ENCODE data around the gene METTL25.

Gene METTL25

DNA sequence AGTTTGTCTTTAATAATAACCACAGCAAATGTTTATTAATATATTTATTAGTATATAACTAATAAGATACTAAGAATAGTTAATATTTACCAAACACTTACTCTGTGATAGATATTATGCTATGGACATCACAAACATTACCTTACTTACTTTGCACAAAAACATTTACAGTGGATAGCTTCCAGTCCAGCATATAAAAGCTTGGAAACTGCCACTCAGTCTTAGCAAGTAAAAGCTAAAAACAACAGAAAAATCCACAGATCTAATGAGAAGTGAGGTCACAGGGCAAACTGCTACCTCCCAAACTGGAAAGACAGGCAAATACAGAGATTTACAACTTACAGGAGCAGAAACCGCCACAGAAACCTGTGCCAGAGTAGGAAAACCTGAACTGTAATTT is 99.8 kb downstream of the METTL25 start:
- FAIRE-seq: no peak

DNA sequence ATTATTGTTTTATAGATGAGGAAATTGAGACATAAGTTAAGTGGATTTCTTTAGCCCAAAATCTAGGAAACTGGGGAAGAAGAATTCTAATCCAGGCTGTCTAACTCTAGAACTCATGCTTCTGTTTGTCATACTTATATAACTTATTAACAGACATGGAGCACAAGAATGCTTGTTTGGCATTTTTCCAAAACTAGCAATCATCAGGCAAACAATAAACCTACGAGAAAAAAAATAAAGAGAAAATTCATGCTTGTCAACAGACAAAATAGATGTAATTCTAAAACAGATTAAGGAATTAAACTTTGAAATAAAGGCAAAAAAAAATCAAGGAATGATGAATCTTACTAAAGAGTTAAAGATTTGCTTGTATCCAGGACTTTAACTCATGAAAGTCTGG is 103.1 kb downstream of the METTL25 start:
- no peak for DNase-seq (ENCODE audit: extremely low spot score, insufficient read length, low read depth)
- FAIRE-seq: no peak

More for the DNA sequence above, 99.8 kb downstream of the METTL25 start:
- DNase-seq (ENCODE audit: extremely low spot score, insufficient read length, low read depth): no peak

DNA sequence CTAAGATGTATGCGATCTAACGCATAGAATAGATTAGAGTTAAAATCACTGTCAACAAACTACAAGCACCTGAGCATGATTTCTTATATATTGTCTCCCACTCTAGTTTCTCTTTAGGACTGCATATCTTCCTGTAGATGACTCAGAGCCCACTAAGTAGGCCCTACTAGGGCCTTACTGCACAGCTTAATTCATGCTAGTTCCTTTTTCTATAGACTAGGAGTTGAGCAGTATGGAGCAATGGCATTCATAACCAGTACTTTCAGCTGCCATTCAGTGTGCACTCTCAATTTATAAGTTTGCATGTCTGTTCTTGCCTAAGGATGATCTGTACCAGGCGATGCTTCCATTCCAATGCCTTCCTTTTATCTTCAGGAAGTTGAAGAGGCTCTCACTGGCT is 103.5 kb downstream of the METTL25 start:
- no peak for FAIRE-seq
- no peak for DNase-seq (ENCODE audit: extremely low spot score, insufficient read length, low read depth)

DNA sequence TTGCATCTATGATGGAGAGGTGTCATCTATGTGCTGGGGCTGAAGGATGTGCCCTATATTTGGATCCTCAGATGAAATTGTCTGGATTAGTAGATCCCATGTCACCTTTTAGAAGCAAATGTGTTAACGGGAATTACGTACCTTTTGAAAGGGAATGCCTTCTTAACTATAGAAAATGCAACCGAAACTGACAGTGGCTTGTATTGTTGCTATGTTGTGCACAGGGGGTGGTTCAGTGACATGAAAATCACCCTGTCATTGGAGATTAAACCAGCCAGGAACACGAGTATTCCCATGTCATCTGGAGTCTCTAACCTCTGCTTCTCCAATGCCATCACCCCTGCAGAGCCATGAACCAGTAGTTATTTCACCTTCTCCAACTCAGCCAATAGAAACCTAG is 110.2 kb downstream of the METTL25 start:
- DNase-seq (ENCODE audit: extremely low spot score, insufficient read length, low read depth) (no peak), FAIRE-seq (no peak)

DNA sequence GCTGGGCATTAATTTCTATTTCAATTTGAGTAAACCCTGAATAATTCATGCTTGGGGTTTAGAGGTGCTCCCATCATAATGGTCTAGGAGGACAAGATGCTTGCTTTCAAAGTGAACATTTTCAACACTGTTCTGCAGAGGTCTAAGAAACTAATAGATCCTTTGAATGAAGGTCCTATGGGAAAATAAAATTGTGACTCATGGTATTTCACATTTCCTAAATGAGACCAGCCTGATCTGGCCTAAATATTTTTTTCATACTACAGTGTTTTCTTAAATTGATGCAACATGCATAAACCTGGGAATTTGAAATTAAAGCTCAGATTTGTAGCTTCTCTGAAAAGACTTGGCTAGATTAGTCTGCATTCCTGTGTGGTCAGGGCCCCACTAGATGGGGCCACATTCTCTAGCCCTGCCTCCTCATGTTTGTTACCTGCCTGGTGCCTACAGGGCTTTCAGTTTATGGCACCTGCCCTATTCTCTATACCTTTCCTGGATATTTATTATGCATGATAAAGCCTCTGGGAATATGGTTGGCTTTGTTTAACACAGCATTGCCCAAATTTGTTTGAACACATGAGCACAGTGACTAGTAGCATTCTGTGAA is 112.7 kb downstream of the METTL25 start:
- FAIRE-seq (no peak), DNase-seq (ENCODE audit: extremely low spot score, insufficient read length, low read depth) (no peak)

DNA sequence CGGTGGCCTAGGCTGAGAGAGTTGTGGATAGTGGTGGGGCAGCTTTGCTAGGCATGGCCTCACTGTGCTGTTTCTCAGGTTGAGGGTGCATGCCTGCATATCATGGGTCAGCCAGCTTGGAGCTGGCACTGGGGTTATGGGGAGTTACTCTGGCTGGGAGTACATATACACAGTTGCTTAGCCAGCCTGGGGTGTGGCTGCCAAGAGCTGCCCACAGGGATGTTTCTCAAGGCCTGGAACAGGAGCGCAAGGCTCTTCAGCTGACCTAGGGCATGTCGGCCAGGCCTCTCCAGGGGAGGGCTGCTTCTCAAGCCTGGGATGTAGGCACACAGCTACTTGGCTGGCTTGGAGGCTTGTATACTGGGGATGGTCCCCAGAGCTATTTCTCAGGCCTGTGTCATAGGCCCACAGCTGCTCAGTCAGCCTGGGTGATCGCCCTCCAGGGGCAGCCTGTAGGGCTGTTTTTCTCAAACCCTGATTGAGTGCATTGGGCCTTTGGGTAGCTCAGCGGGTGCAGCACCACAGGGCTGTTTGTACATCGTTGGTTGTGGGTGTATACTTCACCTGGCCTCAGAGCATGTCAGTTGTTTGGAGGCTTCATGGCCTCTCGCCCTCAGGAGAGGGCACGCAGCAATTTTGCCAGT is 114.9 kb downstream of the METTL25 start:
- no peak for FAIRE-seq
- DNase-seq (ENCODE audit: extremely low spot score, insufficient read length, low read depth): no peak

DNA sequence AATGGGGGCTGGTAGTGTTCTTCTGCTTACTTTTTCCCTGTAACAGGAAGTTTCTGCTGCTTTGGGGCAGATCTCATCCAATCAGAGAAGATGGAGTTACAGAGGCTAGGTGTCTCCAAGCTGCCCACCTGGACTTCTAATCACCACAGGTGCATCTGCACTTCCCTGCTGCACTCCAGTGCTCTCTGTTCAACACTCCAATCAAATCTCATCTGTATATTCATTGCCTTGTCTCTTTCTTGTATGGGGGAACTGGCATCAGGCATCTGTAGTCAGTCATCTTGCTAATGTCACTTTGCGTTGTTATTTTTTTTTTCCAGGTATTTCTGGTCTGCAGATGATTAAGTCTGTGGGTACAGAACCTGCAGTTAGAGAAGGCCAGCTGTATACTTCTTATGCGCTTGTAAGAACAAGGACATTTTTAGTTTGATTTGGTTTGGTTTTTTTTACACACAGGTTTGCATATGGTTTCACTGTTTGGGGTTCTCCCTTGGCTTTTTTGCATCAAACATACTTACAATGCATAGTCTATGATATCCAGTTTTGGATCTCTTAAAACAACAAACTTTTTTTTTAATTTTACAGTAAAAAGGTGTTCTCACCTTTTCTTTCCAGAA is 116.0 kb downstream of the METTL25 start:
- DNase-seq (ENCODE audit: extremely low spot score, insufficient read length, low read depth) (no peak), FAIRE-seq (no peak)

DNA sequence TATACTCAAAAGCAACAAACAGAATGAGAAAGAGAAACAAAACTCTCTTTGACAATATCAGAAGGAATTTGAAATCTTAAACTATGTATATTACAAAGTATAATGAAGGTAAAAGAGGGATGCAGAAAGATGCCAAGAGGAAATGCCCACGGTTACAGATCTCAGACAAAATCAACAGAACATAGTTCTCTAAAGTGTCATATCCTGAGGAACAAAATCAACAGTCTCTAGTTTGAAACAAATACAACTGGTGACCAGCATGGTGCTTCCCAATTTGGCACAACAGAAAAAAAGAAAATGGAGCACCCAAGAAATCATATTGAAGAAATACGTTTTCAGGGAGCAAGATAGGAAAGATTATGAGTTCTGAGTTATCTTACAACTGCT is 116.5 kb downstream of the METTL25 start:
- no peak for DNase-seq (ENCODE audit: extremely low spot score, insufficient read length, low read depth)
- FAIRE-seq: no peak

DNA sequence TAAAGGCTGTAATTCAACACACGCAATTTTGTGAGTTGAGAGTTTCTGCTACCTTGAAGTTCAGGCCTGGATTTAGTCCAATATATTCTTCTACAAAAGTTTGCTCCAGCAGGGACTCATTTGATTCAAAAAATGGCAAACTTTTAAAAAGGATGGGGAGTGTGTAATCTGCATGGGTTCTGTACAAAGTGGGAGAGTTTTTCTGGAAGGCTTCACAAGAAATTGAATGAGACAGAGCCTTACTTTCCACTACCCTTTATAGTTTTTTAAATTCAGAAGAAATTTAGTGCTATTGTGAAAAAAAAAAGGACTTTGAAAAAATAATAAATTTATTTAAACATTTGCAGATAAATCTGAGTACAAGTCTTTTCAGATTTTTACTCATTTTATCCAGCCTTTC is 116.9 kb downstream of the METTL25 start:
- FAIRE-seq (peak; percentile 35), DNase-seq (ENCODE audit: extremely low spot score, insufficient read length, low read depth) (no peak)

DNA sequence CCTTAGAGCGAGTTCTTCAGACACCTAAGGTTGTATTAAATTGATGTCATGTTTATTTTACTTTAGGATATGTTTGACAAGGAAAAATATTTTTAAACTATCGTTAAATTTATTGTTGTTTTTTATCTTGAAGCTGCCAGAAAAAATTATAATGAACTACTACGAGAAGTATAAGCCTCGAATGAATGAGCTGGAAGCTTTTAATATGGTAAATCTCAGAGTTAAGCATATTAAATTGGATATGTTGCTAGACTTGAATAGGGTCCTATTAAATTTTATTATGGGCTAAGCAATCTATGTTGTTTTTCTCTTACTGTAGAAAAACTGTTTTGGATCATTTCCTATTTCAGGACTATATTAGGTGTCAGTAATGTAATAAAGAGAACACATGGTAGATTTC is 118.2 kb downstream of the METTL25 start:
- FAIRE-seq (no peak), DNase-seq (ENCODE audit: extremely low spot score, insufficient read length, low read depth) (no peak)

DNA sequence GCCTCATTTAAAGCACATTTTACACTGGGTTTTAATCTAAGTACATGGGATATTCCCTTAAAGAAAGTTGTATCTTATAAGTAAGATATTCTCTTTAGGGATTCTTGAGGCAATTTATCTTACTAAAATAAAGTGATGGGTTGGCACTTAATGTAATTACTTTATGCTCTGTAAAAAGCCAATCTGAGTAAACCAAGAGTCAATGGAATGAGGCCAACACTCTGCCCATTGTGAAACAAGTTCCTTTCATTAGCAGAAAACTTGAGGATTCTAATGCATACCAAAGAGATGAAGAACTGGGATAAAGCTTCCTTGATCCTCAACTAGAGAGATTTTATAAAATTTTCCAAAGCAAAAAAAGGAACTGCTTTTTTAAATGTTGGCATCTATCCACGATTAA is 121.2 kb downstream of the METTL25 start:
- FAIRE-seq: no peak
- DNase-seq (ENCODE audit: extremely low spot score, insufficient read length, low read depth): no peak

DNA sequence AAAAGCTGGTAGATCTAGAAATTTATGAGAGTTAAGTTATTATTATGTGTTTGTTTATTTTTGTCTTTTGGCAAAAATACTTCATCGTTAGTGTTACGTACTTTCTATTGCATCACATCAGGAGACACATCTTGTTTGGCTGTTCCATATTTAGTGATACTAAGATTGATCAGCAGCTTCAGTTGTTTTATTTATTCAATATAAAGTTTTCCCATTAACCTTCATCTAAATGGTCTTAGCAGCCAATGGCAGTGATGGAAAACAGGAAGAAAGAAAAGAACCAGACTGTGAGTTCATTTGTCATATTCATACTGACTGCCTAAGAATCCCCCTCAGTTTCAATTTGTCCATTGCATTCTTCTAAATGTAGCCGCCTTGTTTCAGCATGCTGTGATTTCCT is 122.3 kb downstream of the METTL25 start:
- FAIRE-seq (no peak), DNase-seq (ENCODE audit: extremely low spot score, insufficient read length, low read depth) (no peak)

DNA sequence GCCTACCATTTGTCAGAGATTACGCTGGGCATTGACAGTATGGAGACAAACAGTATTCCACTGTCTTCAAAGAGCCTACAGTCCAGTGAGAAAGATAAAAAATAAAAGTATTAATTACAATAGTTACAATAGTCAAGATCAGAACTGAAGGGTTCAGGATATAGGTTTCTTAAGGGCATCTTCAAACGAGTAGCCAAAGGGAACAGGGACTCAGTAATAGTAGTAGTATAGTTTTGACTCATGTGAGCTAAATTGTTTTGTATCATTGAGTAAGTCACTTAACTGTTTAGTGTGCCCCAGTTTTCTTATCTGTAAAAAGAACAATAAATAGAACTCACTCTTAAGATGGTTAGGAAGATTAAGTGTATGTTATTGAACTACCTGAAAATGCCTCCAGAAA is 123.6 kb downstream of the METTL25 start:
- FAIRE-seq: no peak
- DNase-seq (ENCODE audit: extremely low spot score, insufficient read length, low read depth): no peak

DNA sequence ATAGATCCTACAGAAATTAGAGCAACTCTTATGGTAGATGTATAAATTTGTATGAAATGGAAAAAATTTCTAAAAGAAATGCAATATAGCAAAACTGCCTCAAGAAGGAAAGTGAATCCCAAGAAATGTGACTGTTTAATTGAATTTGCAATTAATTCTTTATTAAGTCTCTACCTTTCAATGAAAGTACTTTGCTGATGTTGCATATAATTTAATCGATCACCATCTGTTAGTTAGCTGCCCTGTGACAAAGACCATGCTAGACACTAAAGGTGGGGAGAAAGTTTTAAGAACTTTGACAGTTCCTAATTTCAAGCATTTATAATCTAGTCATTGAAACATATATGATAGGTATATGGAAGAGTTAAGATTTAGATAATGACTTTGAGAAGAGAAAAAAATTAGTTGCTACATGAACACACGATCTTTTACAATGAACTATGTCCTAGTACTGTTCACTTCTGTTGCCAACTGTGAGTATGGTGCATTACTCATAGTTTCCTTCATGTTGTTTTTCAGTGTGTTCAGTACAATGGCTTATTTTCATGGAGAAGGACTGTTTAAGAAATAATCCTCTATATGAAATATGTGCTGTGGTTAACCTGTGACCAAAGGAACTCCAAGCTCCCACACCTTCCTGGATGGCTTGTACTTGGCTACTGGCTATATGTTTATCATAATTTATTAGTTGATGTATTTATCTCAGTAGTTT is 128.4 kb downstream of the METTL25 start:
- DNase-seq (ENCODE audit: extremely low spot score, insufficient read length, low read depth): no peak
- no peak for FAIRE-seq

DNA sequence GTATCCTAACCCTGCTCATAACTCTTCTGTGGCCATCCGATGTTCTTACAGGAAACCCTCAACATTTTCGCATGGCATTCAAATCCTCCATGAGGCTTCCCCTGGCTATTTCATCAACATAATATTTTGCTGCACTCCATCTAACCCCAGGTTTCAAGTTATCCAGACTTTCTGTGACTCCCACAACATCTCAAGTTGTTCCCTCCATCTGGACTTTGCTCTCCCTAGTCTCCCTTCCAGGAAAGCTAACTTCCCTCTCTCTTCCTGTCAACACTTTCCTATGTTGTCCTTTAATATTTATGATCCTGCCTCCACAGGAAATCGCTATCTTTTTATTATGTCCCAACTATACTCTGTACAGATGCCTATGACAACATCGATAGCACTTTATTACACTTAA is 146.1 kb downstream of the METTL25 start:
- DNase-seq (ENCODE audit: extremely low spot score, insufficient read length, low read depth) (no peak), FAIRE-seq (no peak)

DNA sequence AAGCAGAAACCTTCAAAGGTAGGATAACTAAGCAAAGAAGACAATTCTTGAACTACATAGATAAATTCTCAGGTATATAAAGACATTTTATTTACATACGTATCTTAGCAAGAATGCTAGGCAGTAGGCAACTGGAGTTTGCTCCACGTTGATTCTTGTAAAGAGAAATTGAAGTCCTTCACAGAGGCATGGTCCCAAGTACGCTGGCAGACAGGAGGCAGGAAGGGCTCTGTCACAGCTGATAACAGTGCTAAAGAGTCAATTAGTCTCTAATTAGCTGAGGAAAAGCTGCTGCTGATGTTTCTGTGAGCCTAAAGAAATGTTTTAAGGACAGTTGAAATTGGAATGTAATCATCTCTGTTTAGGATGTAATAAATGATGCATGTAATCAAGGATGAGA is 146.8 kb downstream of the METTL25 start:
- FAIRE-seq (no peak), DNase-seq (ENCODE audit: extremely low spot score, insufficient read length, low read depth) (no peak)

DNA sequence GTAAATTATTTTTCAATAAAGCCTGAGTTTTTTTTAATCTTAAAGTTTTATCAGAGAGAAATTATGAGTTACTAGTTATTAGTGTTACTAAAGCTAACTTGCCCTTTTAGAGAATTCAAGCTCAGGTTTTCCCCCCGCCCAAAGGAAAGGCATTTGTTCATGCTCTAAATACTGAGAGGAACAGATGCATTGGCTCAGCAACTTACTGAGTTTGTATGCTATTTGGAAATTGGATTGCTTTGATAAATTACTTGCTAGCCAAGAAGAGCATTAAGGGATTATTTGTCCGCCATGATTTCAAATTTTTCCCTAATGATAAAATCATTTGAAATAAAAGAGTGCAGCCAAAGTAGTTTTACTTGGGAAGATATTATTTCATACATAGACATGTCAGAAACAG is 149.4 kb downstream of the METTL25 start:
- DNase-seq (ENCODE audit: extremely low spot score, insufficient read length, low read depth) (no peak), FAIRE-seq (no peak)

DNA sequence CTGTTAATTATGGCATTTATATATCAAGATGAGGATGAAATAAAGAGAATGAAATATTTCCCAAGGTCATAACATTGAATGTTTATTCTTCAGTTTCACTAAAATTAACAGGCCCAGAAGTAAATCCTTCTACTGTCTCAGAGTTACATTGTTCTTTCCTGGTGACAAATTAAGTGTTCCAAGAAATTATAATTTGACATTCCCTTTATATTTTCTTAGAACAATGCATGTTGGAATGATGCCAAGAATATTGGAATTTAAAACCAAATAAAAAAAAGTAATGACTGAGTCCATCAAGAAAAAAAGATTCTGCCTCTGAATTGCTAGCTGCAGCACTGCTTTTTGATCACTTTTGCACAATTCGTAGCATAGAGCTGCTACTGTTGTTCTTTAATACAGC is 152.1 kb downstream of the METTL25 start:
- DNase-seq (ENCODE audit: extremely low spot score, insufficient read length, low read depth) (no peak), FAIRE-seq (no peak)

DNA sequence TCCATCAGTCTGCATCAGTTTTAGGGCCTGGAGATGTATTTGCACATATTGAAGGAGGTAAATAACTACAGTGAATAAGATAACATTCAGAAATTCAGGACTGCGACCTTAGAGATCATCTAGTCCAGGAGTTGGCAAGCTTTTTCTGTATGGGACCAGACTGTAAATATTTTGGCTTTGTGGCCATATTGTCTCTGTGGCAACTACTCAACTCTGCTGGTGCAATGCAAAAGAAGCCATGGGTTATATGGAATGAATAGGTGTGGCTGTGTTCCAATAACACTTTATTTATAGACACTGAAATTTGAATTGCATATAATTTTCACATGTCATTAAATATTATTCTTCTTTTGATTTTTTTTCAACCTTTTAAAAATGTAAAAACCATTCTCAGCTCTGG is 156.6 kb downstream of the METTL25 start:
- DNase-seq (ENCODE audit: extremely low spot score, insufficient read length, low read depth) (no peak), FAIRE-seq (no peak)

DNA sequence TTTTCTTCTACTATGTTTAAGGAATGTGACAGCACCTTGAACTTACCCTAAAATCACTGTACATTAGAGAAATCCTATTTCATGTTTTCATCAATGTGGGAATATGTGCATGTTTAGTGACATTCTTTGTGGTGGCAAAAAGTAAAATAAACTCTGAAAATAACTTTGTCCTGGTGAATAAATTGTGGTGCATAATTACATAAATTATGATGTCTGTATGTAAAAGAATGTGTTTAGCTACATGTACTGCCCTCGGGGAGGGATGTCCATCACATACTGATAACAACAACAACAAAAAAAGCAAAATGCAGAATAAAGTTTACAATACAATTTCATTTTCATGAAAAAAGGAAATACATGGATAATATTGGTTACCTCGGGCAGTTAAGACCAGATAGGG is 157.3 kb downstream of the METTL25 start:
- no peak for DNase-seq (ENCODE audit: extremely low spot score, insufficient read length, low read depth)
- FAIRE-seq: no peak

DNA sequence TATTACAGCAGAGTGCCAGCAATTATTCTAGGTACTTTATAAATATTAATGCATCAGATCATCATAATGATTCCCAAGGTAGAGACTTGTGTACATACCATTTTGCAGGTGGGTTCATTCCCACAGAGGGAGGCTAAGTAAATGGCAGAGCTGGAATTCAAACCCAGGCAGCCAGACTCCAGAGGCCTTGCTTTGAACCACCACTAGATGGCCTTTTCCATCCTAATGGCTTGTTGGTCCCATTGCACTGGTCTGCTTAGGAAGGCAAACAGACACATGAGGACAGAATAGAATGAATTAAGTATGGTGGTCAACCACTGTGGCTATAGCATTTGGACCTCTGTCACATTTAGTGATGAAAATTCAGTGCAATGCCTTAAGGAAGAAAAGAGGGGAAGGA is 158.7 kb downstream of the METTL25 start:
- DNase-seq (ENCODE audit: extremely low spot score, insufficient read length, low read depth) (no peak), FAIRE-seq (no peak)

Measured in GM18507 (cell line).